GM21381 (cell line): ENCODE measurements around the gene DOK5.

Experiments
- ATAC-seq: cut with Tn5 transposase; IDR thresholded peaks from one replicate; pipeline ENCODE4 v1.9.1; 2021; ENCODE audit warnings: mild to moderate bottlenecking, moderate library complexity; ENCODE audit not compliant: unreplicated experiment

DOK5 gene

GRCh38 chr20:54680872-54681619, 205.7 kb downstream of the DOK5 start:
- ATAC-seq, result no peak

GRCh38 chr20:54681869-54682268, 206.5 kb downstream of the DOK5 start:
- ATAC-seq, result no peak

GRCh38 chr20:54688476-54688875, 213.1 kb downstream of the DOK5 start:
- no peak for ATAC-seq

GRCh38 chr20:54690323-54690722, 214.9 kb downstream of the DOK5 start:
- ATAC-seq, result no peak

GRCh38 chr20:54691327-54691726, 215.9 kb downstream of the DOK5 start:
- no peak for ATAC-seq

GRCh38 chr20:54692168-54692887, 216.9 kb downstream of the DOK5 start:
- no peak for ATAC-seq

GRCh38 chr20:54694516-54694915, 219.1 kb downstream of the DOK5 start:
- ATAC-seq, result no peak

GRCh38 chr20:54698373-54698772, 223.0 kb downstream of the DOK5 start:
- no peak for ATAC-seq
